Neural cell (in vitro differentiated cells): ENCODE data around the gene NACC2. TPM values are rescaled to one million over a fixed set of nuclear protein-coding genes. Genes with fewer than 3 reads are reported as not detected.

Source experiments
- H2AFZ ChIP-seq: fragments of 200-600, 300-800 bp; sonication (generic), shearing (Covaris generic); 2 replicates; pipeline ENCODE4 v1.6.0; 2014; ENCODE audit warnings: low read depth, mild to moderate bottlenecking, antibody characterized with exemption, low read length, moderate library complexity
- H3F3A ChIP-seq: fragments of 200-600 bp; shearing (Covaris generic); 2 replicates; pipeline ENCODE4 v1.6.1; 2016; ENCODE audit warnings: mild to moderate bottlenecking, moderate library complexity, mixed read lengths, antibody characterized with exemption, low read length; ENCODE audit not compliant: insufficient read depth, poor library complexity, severe bottlenecking
- H3K27ac ChIP-seq: fragments of 200-600, 300-800 bp; sonication (generic), shearing (Covaris generic); 2 replicates; pipeline ENCODE4 v1.5.1; 2014; ENCODE audit warnings: mild to moderate bottlenecking, low read length, moderate library complexity
- H3K27me3 ChIP-seq: fragments of 300-800, 200-600 bp; sonication (generic), shearing (Covaris generic); 2 replicates; pipeline ENCODE4 v1.6.0; 2014; ENCODE audit warnings: mild to moderate bottlenecking, low read depth, low read length, moderate library complexity; ENCODE audit not compliant: insufficient read depth
- H3K36me3 ChIP-seq: fragments of 300-800, 200-600 bp; sonication (generic), shearing (Covaris generic); 2 replicates; pipeline ENCODE4 v1.5.1; 2014; ENCODE audit warnings: mild to moderate bottlenecking, antibody characterized with exemption, low read length, moderate library complexity; ENCODE audit not compliant: insufficient read depth
- H3K4me2 ChIP-seq: fragments of 300-800, 200-600 bp; sonication (generic), shearing (Covaris generic); 2 replicates; pipeline ENCODE4 v1.6.0; 2014; ENCODE audit warnings: mild to moderate bottlenecking, low read length
- H3K4me3 ChIP-seq: fragments of 300-800, 200-600 bp; sonication (generic), shearing (Covaris generic); 2 replicates; pipeline ENCODE4 v1.5.1; 2014; ENCODE audit warnings: mild to moderate bottlenecking, low read length, moderate library complexity
- H3K79me2 ChIP-seq: fragments of 200-600 bp; shearing (Covaris generic); replicated peaks from 2 replicates; pipeline ENCODE4 v1.6.0; 2014; ENCODE audit warnings: mild to moderate bottlenecking, low read length, moderate library complexity; ENCODE audit not compliant: insufficient read depth
- H3K9ac ChIP-seq: fragments of 300-800, 200-600 bp; sonication (generic), shearing (Covaris generic); 2 replicates; pipeline ENCODE4 v1.6.1; 2016; ENCODE audit warnings: mild to moderate bottlenecking, low read length, mixed read lengths
- H3K9me2 ChIP-seq: fragments of 200-600 bp; shearing (Covaris generic); 2 replicates; pipeline ENCODE4 v1.6.1; 2016; ENCODE audit warnings: mild to moderate bottlenecking, low read length, mixed read lengths; ENCODE audit not compliant: insufficient read depth
- H3K9me3 ChIP-seq: fragments of 200-600, 300-800 bp; sonication (generic), shearing (Covaris generic); 2 replicates; pipeline ENCODE4 v1.6.1; 2016; ENCODE audit warnings: mild to moderate bottlenecking, mixed run types, low read length, moderate library complexity, mixed read lengths
- H4K20me1 ChIP-seq: fragments of 200-600 bp; shearing (Covaris generic); 2 replicates; pipeline ENCODE4 v1.6.1; 2016; ENCODE audit warnings: mild to moderate bottlenecking, mixed run types; ENCODE audit not compliant: insufficient read depth
- CTCF ChIP-seq: fragments of 450-650 bp; IDR thresholded peaks from 2 replicates; pipeline ENCODE4 v1.5.1; 2014; ENCODE audit warnings: antibody characterized with exemption, mild to moderate bottlenecking, moderate library complexity; ENCODE audit not compliant: poor library complexity, severe bottlenecking
- EP300 ChIP-seq: fragments of 450-650 bp; conservative IDR thresholded peaks from 2 replicates; pipeline ENCODE4 v1.6.1; 2014; ENCODE audit warnings: antibody characterized with exemption, mild to moderate bottlenecking, moderate library complexity; ENCODE audit not compliant: poor library complexity, severe bottlenecking
- EZH2 ChIP-seq: fragments of 200-600, 300-800 bp; shearing (Covaris generic), sonication (generic); IDR thresholded peaks from 2 replicates; pipeline ENCODE4 v1.6.1; 2014; ENCODE audit warnings: antibody characterized with exemption, low read length, borderline replicate concordance, mild to moderate bottlenecking; ENCODE audit not compliant: insufficient read depth, poor library complexity, severe bottlenecking
- MXI1 ChIP-seq: fragments of 450-650 bp; conservative IDR thresholded peaks from 2 replicates; pipeline ENCODE4 v1.6.1; 2014; ENCODE audit warnings: antibody characterized with exemption, mild to moderate bottlenecking; ENCODE audit not compliant: poor library complexity, severe bottlenecking
- POLR2AphosphoS5 ChIP-seq: IDR thresholded peaks from 2 replicates; pipeline ENCODE4 v1.6.1; 2012
- RAD21 ChIP-seq: fragments of 450-650 bp; conservative IDR thresholded peaks from 2 replicates; pipeline ENCODE4 v1.6.1; 2014; ENCODE audit warnings: antibody characterized with exemption, mild to moderate bottlenecking, moderate library complexity
- REST ChIP-seq: IDR thresholded peaks from 2 replicates; pipeline ENCODE4 v1.6.1; 2012; ENCODE audit warnings: borderline replicate concordance
- SMC3 ChIP-seq: fragments of 450-650 bp; conservative IDR thresholded peaks from 2 replicates; pipeline ENCODE4 v1.6.1; 2014; ENCODE audit warnings: antibody characterized with exemption, mild to moderate bottlenecking, moderate library complexity; ENCODE audit not compliant: poor library complexity
- TAF1 ChIP-seq: IDR thresholded peaks from 2 replicates; pipeline ENCODE4 v1.6.1; 2012; ENCODE audit warnings: low read depth
- polyA plus RNA-seq: library from polyadenylated mRNA; depleted of rRNA; stranded (reverse); fragments of >200 nt; gene quantifications from 2 replicates; pipeline ENCODE4 v1.2.3, GENCODE V29; 2014

The NACC2 gene
- polyA plus RNA-seq, 1 donor from 2014 or later: 1.7 TPM

- Histone ChIP-seq H3K27ac (no peak overlapping the region), H3K9me2 (no peaks in the 10 kb centered on the region), H3K4me3 (no peak overlapping the region), H3F3A (no peaks in the 10 kb centered on the region), H2AFZ (no peak overlapping the region), H3K27me3 (no peaks in the 10 kb centered on the region), H3K9me3 (no peaks in the 10 kb centered on the region), H3K9ac (no peak overlapping the region), H4K20me1 (no peaks in the 10 kb centered on the region), H3K4me2 (no peak overlapping the region), H3K36me3 (no peaks in the 10 kb centered on the region), H3K79me2 (no peaks in the 10 kb centered on the region)
- TF ChIP-seq REST (no peak), TAF1 (no peak), EP300 (no peak)
Observed at GRCh38 chr9:136011376-136011702, 83.8 kb downstream of the NACC2 start.

GRCh38 chr9:136010615-136011361 lies 84.3 kb downstream of the NACC2 start:
- H3K36me3 ChIP-seq: no peaks in the 10 kb centered on the region

More at GRCh38 chr9:136010615-136011361, 84.3 kb downstream of the NACC2 start:
- no peak for TF ChIP-seq EP300
- TF ChIP-seq TAF1: no peak
- no peak for TF ChIP-seq SMC3
- TF ChIP-seq RAD21: no peak
- TF ChIP-seq POLR2AphosphoS5: no peak
- TF ChIP-seq CTCF: no peak
- TF ChIP-seq REST: no peak
- no peak for TF ChIP-seq MXI1
- TF ChIP-seq EZH2: no peak
- H3K27ac ChIP-seq: no peak overlapping the region
- H2AFZ ChIP-seq: no peak overlapping the region
- no peaks in the 10 kb centered on the region for H4K20me1 ChIP-seq
- no peak overlapping the region for H3K9ac ChIP-seq
- H3K9me3 ChIP-seq: no peaks in the 10 kb centered on the region
- no peak overlapping the region for H3K4me2 ChIP-seq
- H3K9me2 ChIP-seq: no peaks in the 10 kb centered on the region
- no peaks in the 10 kb centered on the region for H3K79me2 ChIP-seq
- no peaks in the 10 kb centered on the region for H3K27me3 ChIP-seq
- no peaks in the 10 kb centered on the region for H3F3A ChIP-seq
- no peak overlapping the region for H3K4me3 ChIP-seq
